ENCODE data around the gene LZTS2. TPM values are rescaled to one million over a fixed set of nuclear protein-coding genes. Genes with fewer than 3 reads are reported as not detected.

LZTS2 gene
- total and polyA plus RNA-seq, 2 experiments from 2014 or later: 73.6 to 90.7 TPM

GRCh38 chr10:101000127-101000914 lies 713 bp downstream of the LZTS2 start:
- no peak for TF ChIP-seq CTCF (IDR thresholded peaks at IDR 0.05; ENCODE audit: poor library complexity)
- TF ChIP-seq EZH2 (IDR thresholded peaks at IDR 0.05; ENCODE audit: borderline replicate concordance): no peak
- no peak for TF ChIP-seq EZH2phosphoT487 (IDR thresholded peaks at IDR 0.05; ENCODE audit: low read depth, severe bottlenecking, unreplicated experiment)
- H3K27me3 ChIP-seq: no peaks in the 10 kb centered on the region
- WGBS (ENCODE audit: low lambda C conversion rate, missing lambda C conversion rate): 5% methylated on average over 15 of the region's 19 CpGs
- H3K9me3 ChIP-seq (ENCODE audit: low read depth): no peaks in the 10 kb centered on the region
- H3K9me2 ChIP-seq (replicated peaks; ENCODE audit: insufficient read depth): no peaks in the 10 kb centered on the region
- H3K36me3 ChIP-seq (replicated peaks; ENCODE audit: insufficient read depth, low read depth): no peaks in the 10 kb centered on the region
- H3K4me2 ChIP-seq: peak overlapping the region; percentile 99
- peaks cover 53% of the 10 kb centered on the region for H3K79me2 ChIP-seq
- H4K20me1 ChIP-seq (ENCODE audit: insufficient read depth, poor library complexity, severe bottlenecking): peaks cover 10% of the 10 kb centered on the region
- peak overlapping the region; percentile 92 for H3K4me3 ChIP-seq
- peak overlapping the region; percentile 84 for H2AFZ ChIP-seq
- H3K4me1 ChIP-seq (ENCODE audit: insufficient read depth): peaks cover 33% of the 10 kb centered on the region
- peak overlapping the region; percentile 99 for H3K27ac ChIP-seq
- peak; percentile 64 for DNase-seq (ENCODE audit: low spot score)

GRCh38 chr10:101000915-101001658 lies 1.5 kb downstream of the LZTS2 start:
- H3K4me1 ChIP-seq (ENCODE audit: insufficient read depth): peaks cover 27% of the 10 kb centered on the region
- H3K9me3 ChIP-seq (ENCODE audit: low read depth): no peaks in the 10 kb centered on the region
- DNase-seq (ENCODE audit: low spot score): peak; percentile 86
- H3K27me3 ChIP-seq: no peaks in the 10 kb centered on the region
- H3K79me2 ChIP-seq: peaks cover 53% of the 10 kb centered on the region
- peak overlapping the region; percentile 99 for H3K27ac ChIP-seq
- WGBS (ENCODE audit: low lambda C conversion rate, missing lambda C conversion rate): 27% methylated on average over 8 of the region's 12 CpGs
- H3K4me3 ChIP-seq: peak overlapping the region; percentile 92
- H3K36me3 ChIP-seq (replicated peaks; ENCODE audit: insufficient read depth, low read depth): no peaks in the 10 kb centered on the region
- peaks cover 10% of the 10 kb centered on the region for H4K20me1 ChIP-seq (ENCODE audit: insufficient read depth, poor library complexity, severe bottlenecking)
- no peak overlapping the region for H2AFZ ChIP-seq
- H3K9me2 ChIP-seq (replicated peaks; ENCODE audit: insufficient read depth): no peaks in the 10 kb centered on the region
- peak overlapping the region; percentile 99 for H3K4me2 ChIP-seq
- TF ChIP-seq EZH2 (IDR thresholded peaks at IDR 0.05; ENCODE audit: borderline replicate concordance) (no peak), CTCF (IDR thresholded peaks at IDR 0.05; ENCODE audit: poor library complexity) (no peak), EZH2phosphoT487 (IDR thresholded peaks at IDR 0.05; ENCODE audit: low read depth, severe bottlenecking, unreplicated experiment) (no peak)

GRCh38 chr10:101001659-101002035 lies 2.0 kb downstream of the LZTS2 start:
- peaks cover 22% of the 10 kb centered on the region for H3K4me1 ChIP-seq (ENCODE audit: insufficient read depth)
- 79% methylated on average over 5 of the region's 5 CpGs for WGBS (ENCODE audit: low lambda C conversion rate, missing lambda C conversion rate)
- no peak for DNase-seq (ENCODE audit: low spot score)
- TF ChIP-seq CTCF (IDR thresholded peaks at IDR 0.05; ENCODE audit: poor library complexity) (no peak), EZH2 (IDR thresholded peaks at IDR 0.05; ENCODE audit: borderline replicate concordance) (no peak), EZH2phosphoT487 (IDR thresholded peaks at IDR 0.05; ENCODE audit: low read depth, severe bottlenecking, unreplicated experiment) (no peak)
- H3K27ac ChIP-seq: peak overlapping the region; percentile 99
- H2AFZ ChIP-seq: no peak overlapping the region
- H3K79me2 ChIP-seq: peaks cover 53% of the 10 kb centered on the region
- H4K20me1 ChIP-seq (ENCODE audit: insufficient read depth, poor library complexity, severe bottlenecking): peaks cover 10% of the 10 kb centered on the region
- H3K9me2 ChIP-seq (replicated peaks; ENCODE audit: insufficient read depth): no peaks in the 10 kb centered on the region
- no peaks in the 10 kb centered on the region for H3K9me3 ChIP-seq (ENCODE audit: low read depth)
- peak overlapping the region; percentile 99 for H3K4me2 ChIP-seq
- H3K4me3 ChIP-seq: no peak overlapping the region
- H3K27me3 ChIP-seq: no peaks in the 10 kb centered on the region
- H3K36me3 ChIP-seq (replicated peaks; ENCODE audit: insufficient read depth, low read depth): no peaks in the 10 kb centered on the region

All from hepatocyte (in vitro differentiated cells).